B cell (primary cell): ENCODE measurements around the gene ATXN1. TPM values are rescaled to one million over a fixed set of nuclear protein-coding genes. Genes with fewer than 3 reads are reported as not detected.
"Not testable (repeated sequence)": the region's sequence is repeated elsewhere in the genome, so short reads cannot be mapped to it uniquely, and the experiment has no call there.

Experiments used
- ATAC-seq: fragments of 200-7000 bp; cut with Tn5 transposase; one replicate; pipeline ENCODE4 v1.10.0; 2021; ENCODE audit warnings: low read depth, mild to moderate bottlenecking, moderate number of reproducible peaks, moderate library complexity
- CTCF ChIA-PET: fragments of 350-600 bp; sonication (Branson Sonifier 250); formaldehyde crosslinking; loops from one replicate; lab custom pipeline; 2021; ENCODE audit warnings: antibody characterized with exemption, inconsistent platforms; lab: Charles Lee
- POLR2A ChIA-PET: fragments of 350-600 bp; sonication (Branson Sonifier 250); formaldehyde crosslinking; loops from one replicate; lab custom pipeline; 2021; ENCODE audit warnings: antibody characterized with exemption; lab: Charles Lee
- DNase-seq: peaks from one replicate; pipeline ENCODE4 v3.0.0; 2013
- H2AFZ ChIP-seq: 2 replicates; pipeline ENCODE4 v1.6.1; 2012; ENCODE audit warnings: mild to moderate bottlenecking, low read depth, low read length; ENCODE audit not compliant: insufficient read depth, poor library complexity, severe bottlenecking
- H3K27ac ChIP-seq, 2 donors: 1 replicate in 1 of 2; 2 replicates in 1 of 2; pipeline ENCODE4 v1.5.1; 2012 to 2013; ENCODE audit warnings: low read length in 2 of 2, mild to moderate bottlenecking in 2 of 2, moderate library complexity in 1 of 2
- H3K27me3 ChIP-seq, 4 experiments: fragments of 200-600 bp in 1 of 4; sonication (generic) in 1 of 4; replicated peaks in 1 of 4; 1 replicate in 2 of 4; 2 replicates in 2 of 4; pipeline versions ENCODE4 v1.6.1 to v1.7.0; 2013 to 2016; ENCODE audit warnings: low read length in 3 of 4, mild to moderate bottlenecking in 2 of 4, mixed read lengths in 1 of 4, moderate library complexity in 1 of 4; ENCODE audit not compliant: insufficient read depth in 4 of 4, control insufficient read depth in 3 of 4; ENCODE audit errors: control extremely low read depth in 1 of 4
- H3K36me3 ChIP-seq, 2 experiments: replicated peaks in 1 of 2; 1 replicate in 1 of 2; 2 replicates in 1 of 2; pipeline versions ENCODE4 v1.6.1 to v1.7.1; 2013; ENCODE audit warnings: low read length in 1 of 2; ENCODE audit not compliant: insufficient read depth in 2 of 2, control insufficient read depth in 1 of 2; ENCODE audit errors: control extremely low read depth in 1 of 2, extremely low read depth in 1 of 2
- H3K4me1 ChIP-seq, 2 donors: fragments of 200-600 bp in 1 of 2; sonication (generic) in 1 of 2; 1 replicate in 1 of 2; 2 replicates in 1 of 2; pipeline versions ENCODE4 v1.5.1 to v1.6.1; 2013 to 2017; ENCODE audit warnings: low read length in 2 of 2; ENCODE audit not compliant: control insufficient read depth in 2 of 2, insufficient read depth in 2 of 2
- H3K4me2 ChIP-seq: replicated peaks from 2 replicates; pipeline ENCODE3; 2012; ENCODE audit warnings: mild to moderate bottlenecking, low read depth, low read length; ENCODE audit not compliant: poor library complexity, severe bottlenecking
- H3K4me3 ChIP-seq, 5 experiments: fragments of 200-600 bp in 1 of 5; sonication (generic) in 1 of 5; 1 replicate in 3 of 5; 2 replicates in 2 of 5; pipeline versions ENCODE4 v1.5.1 to v1.7.0; 2011 to 2016; ENCODE audit warnings: low read length in 4 of 5, mild to moderate bottlenecking in 4 of 5, low read depth in 2 of 5, control low read depth in 1 of 5, moderate library complexity in 1 of 5; ENCODE audit not compliant: insufficient read depth in 1 of 5; ENCODE audit errors: control extremely low read depth in 1 of 5, extremely low read depth in 1 of 5
- H3K79me2 ChIP-seq: fragments of 200-600 bp; sonication (generic); one replicate; pipeline ENCODE4 v1.6.0; 2016; ENCODE audit warnings: low read length; ENCODE audit not compliant: control insufficient read depth, insufficient read depth
- H3K9ac ChIP-seq: fragments of 200-600 bp; sonication (generic); 2 replicates; pipeline ENCODE4 v1.6.1; 2017; ENCODE audit warnings: mild to moderate bottlenecking, low read length, moderate library complexity
- H3K9me3 ChIP-seq, 3 donors: one replicate each; pipeline versions ENCODE4 v1.6.1 to v1.7.1; 2013; ENCODE audit warnings: low read length in 2 of 3; ENCODE audit not compliant: control insufficient read depth in 2 of 3, insufficient read depth in 1 of 3; ENCODE audit errors: control extremely low read depth in 1 of 3
- H4K20me1 ChIP-seq: 2 replicates; pipeline ENCODE4 v1.6.0; 2012; ENCODE audit warnings: mild to moderate bottlenecking, low read length; ENCODE audit not compliant: insufficient read depth, control insufficient read depth, poor library complexity, severe bottlenecking
- H3K27ac Mint-ChIP-seq: one replicate; pipeline ENCODE4 v1.8.0; 2021; ENCODE audit warnings: mixed read lengths
- H3K27me3 Mint-ChIP-seq: one replicate; pipeline ENCODE4 v1.8.0; 2021; ENCODE audit warnings: mixed read lengths
- H3K4me1 Mint-ChIP-seq: one replicate; pipeline ENCODE4 v1.8.0; 2021; ENCODE audit warnings: mixed read lengths
- H3K4me3 Mint-ChIP-seq: one replicate; pipeline ENCODE4 v1.8.0; 2021; ENCODE audit warnings: mixed read lengths
- H3K9me3 Mint-ChIP-seq: one replicate; pipeline ENCODE4 v1.8.0; 2022; ENCODE audit warnings: mixed read lengths; ENCODE audit not compliant: insufficient read depth
- EZH2 ChIP-seq: IDR thresholded peaks from 2 replicates; pipeline ENCODE4 v1.6.1; 2012; ENCODE audit warnings: borderline replicate concordance, low read depth, mild to moderate bottlenecking, moderate library complexity, low read length; ENCODE audit not compliant: insufficient read depth, poor library complexity, severe bottlenecking
- WGBS: methylation state at CpG from one replicate; pipeline ENCODE4 v1.1.5; 2013; ENCODE audit warnings: missing lambda C conversion rate; ENCODE audit not compliant: insufficient coverage; 5-methylcytosine and 5-hydroxymethylcytosine counted together
- intact Hi-C: fragments of 100-400 bp; cut with micrococcal nuclease; formaldehyde crosslinking; loops from one replicate; pipeline ENCODE4 v1.10.0; 2022
- polyA plus RNA-seq: library from polyadenylated mRNA; depleted of rRNA; stranded (reverse); fragments of >200 nt; gene quantifications from 2 replicates; pipeline ENCODE4 v1.2.3, GENCODE V29; 2012
- total RNA-seq, 2 donors: library from RNA; stranded (reverse); fragments of 120-200 nt in 1 of 2; gene quantifications; 1 replicate in 1 of 2; 2 replicates in 1 of 2; pipeline versions ENCODE4 v1.2.3 to v1.2.4, GENCODE V29; 2013 to 2022
- TF ChIP-seq, protein P1 (sequence below): fragments of 200-600 bp; IDR thresholded peaks from one replicate; pipeline ENCODE4 v1.8.0; 2022; ENCODE audit warnings: antibody characterized with exemption, mild to moderate bottlenecking

The ATXN1 gene
- total and polyA plus RNA-seq, 2 donors (not counting 1 experiment from before 2014, with no cell fraction given): 5.7 to 63.8 TPM

DNA sequence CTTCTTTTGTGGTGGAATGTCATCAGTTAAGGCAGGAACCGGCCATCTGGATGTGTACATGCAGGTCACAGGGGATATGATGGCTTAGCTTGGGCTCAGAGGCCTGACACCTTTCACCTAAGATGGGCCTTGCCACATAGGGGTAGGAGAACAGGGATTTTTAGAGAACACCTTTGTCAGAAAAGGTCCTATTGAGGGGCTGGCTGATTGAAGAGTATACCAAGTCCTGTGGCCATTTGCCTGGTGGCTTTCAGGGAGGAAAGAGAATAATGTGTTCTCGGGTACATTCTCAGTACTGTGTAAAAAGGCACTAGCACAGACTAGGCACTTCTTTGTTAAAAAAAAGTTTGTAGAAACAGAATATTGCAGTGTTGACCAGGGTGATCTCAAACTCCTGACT is 496.5 kb downstream of the ATXN1 start:
- no peaks in the 10 kb centered on the region for H3K36me3 ChIP-seq
- Mint-ChIP-seq H3K27me3 (peaks cover 9% of the 10 kb centered on the region), H3K4me3 (no peak overlapping the region), H3K4me1 (no peaks in the 10 kb centered on the region), H3K9me3 (no peaks in the 10 kb centered on the region), H3K27ac (no peak overlapping the region)
- H3K79me2 ChIP-seq: no peaks in the 10 kb centered on the region
- no peak overlapping the region for H3K27ac ChIP-seq
- H3K9ac ChIP-seq: no peak overlapping the region
- ChIA-PET CTCF (no interaction called here), POLR2A (no interaction called here)
- no peaks in the 10 kb centered on the region for H3K9me3 ChIP-seq
- 100% methylated on average over 1 of the region's 2 CpGs for WGBS
- intact Hi-C loops: no loop called here
- TF ChIP-seq, protein P1, sequence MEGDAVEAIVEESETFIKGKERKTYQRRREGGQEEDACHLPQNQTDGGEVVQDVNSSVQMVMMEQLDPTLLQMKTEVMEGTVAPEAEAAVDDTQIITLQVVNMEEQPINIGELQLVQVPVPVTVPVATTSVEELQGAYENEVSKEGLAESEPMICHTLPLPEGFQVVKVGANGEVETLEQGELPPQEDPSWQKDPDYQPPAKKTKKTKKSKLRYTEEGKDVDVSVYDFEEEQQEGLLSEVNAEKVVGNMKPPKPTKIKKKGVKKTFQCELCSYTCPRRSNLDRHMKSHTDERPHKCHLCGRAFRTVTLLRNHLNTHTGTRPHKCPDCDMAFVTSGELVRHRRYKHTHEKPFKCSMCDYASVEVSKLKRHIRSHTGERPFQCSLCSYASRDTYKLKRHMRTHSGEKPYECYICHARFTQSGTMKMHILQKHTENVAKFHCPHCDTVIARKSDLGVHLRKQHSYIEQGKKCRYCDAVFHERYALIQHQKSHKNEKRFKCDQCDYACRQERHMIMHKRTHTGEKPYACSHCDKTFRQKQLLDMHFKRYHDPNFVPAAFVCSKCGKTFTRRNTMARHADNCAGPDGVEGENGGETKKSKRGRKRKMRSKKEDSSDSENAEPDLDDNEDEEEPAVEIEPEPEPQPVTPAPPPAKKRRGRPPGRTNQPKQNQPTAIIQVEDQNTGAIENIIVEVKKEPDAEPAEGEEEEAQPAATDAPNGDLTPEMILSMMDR: no peak
- TF ChIP-seq EZH2: no peak
- H3K4me3 ChIP-seq: no peak overlapping the region
- H3K27me3 ChIP-seq: no peaks in the 10 kb centered on the region
- DNase-seq (no peak), ATAC-seq (no peak)
- no peaks in the 10 kb centered on the region for H3K4me1 ChIP-seq
- H3K4me2 ChIP-seq: no peak overlapping the region
- H2AFZ ChIP-seq: no peak overlapping the region
- H4K20me1 ChIP-seq: no peaks in the 10 kb centered on the region

DNA sequence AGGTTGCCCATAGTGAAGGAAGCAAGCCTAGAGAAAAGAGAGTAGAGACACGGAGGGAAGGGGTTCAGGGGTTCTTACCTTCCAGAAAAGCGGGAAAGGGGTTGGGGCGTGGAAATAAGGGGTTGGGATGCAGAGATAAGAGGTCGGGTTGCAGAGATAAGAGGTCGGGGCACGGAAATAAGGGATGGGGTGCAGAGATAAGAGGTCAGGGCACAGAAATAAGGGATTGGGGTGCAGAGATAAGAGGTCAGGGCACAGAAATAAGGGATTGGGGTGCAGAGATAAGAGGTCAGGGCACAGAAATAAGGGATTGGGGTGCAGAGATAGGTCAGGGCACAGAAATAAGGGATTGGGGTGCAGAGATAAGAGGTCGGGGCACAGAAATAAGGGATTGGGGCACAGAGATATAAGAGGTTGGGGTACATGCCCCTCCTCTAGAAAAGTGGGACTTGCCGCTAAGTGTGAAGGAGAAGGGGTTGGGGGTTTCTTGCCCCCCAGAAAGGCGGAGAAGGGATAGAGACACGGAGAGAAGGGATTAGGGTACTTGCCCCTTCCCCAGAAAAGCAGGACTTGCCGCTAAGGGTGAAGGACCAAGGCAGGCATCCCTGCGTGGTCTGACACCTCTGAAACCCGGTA is 497.7 kb downstream of the ATXN1 start:
- 93% methylated on average over 12 of the region's 13 CpGs for WGBS
- H3K36me3 ChIP-seq, H3K4me2 ChIP-seq, H3K9me3 Mint-ChIP-seq, H3K27me3 ChIP-seq, H2AFZ ChIP-seq, H4K20me1 ChIP-seq, H3K9me3 ChIP-seq, H3K4me3 Mint-ChIP-seq, POLR2A ChIA-PET, intact Hi-C loops, H3K27ac ChIP-seq, DNase-seq, H3K27ac Mint-ChIP-seq, H3K9ac ChIP-seq, H3K4me1 Mint-ChIP-seq, H3K79me2 ChIP-seq, ATAC-seq, CTCF ChIA-PET, H3K4me3 ChIP-seq, H3K4me1 ChIP-seq, H3K27me3 Mint-ChIP-seq: not testable (repeated sequence)

DNA sequence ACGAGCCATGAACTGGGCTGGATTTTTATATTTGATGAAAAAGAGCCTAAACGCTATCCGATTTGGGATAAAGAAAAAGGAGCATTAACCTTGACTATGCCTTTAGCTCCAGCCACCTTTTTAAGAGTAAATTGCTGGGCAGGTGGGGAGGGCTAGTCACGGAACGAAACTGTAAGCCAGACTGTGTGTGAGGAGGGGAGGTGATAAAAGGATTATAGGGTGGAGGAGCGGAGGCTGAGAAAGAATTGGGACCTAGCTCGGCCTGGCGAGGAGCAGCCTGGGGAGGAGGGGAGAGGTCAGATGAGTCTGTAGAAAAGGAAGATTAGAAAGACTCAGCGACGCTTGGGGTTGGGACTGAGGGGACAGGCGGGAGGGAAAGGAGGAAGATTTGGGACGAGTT is 498.5 kb downstream of the ATXN1 start:
- H3K9me3 ChIP-seq, H3K4me3 ChIP-seq, H3K9ac ChIP-seq, H3K4me1 Mint-ChIP-seq, H3K36me3 ChIP-seq, H3K4me2 ChIP-seq, H3K79me2 ChIP-seq, H3K27ac ChIP-seq, ATAC-seq, DNase-seq, H3K9me3 Mint-ChIP-seq, H4K20me1 ChIP-seq, intact Hi-C loops, H3K4me1 ChIP-seq, CTCF ChIA-PET, H3K27me3 ChIP-seq, H3K4me3 Mint-ChIP-seq, H3K27ac Mint-ChIP-seq, H2AFZ ChIP-seq, POLR2A ChIA-PET: not testable (repeated sequence)
- H3K27me3 Mint-ChIP-seq: peaks cover 13% of the 10 kb centered on the region
- 97% methylated on average over 9 of the region's 12 CpGs for WGBS
